ENCODE data around the gene SH2D3C. TPM values are rescaled to one million over a fixed set of nuclear protein-coding genes. Genes with fewer than 3 reads are reported as not detected.

SH2D3C gene
- total and polyA plus RNA-seq, 2 of the 8 experiments (the other 6 are each of a cell fraction or from before 2014, with no cell fraction given) = 6.4 to 8.1 TPM

GRCh38 chr9:127809002-127809539 is 30.6 kb upstream of the SH2D3C start (continued):
- TF ChIP-seq CHD7 (IDR thresholded peaks at IDR 0.05; ENCODE audit: insufficient replicate concordance, low read length) (no peak), TEAD4 (IDR thresholded peaks at IDR 0.05; ENCODE audit: low read depth, low read length) (no peak), POU5F1 (IDR thresholded peaks at IDR 0.05; ENCODE audit: low read depth, low read length) (no peak), PHF8 (conservative IDR thresholded peaks at IDR 0.05; ENCODE audit: low read depth, low read length) (no peak)
- TF ChIP-seq, protein P1, sequence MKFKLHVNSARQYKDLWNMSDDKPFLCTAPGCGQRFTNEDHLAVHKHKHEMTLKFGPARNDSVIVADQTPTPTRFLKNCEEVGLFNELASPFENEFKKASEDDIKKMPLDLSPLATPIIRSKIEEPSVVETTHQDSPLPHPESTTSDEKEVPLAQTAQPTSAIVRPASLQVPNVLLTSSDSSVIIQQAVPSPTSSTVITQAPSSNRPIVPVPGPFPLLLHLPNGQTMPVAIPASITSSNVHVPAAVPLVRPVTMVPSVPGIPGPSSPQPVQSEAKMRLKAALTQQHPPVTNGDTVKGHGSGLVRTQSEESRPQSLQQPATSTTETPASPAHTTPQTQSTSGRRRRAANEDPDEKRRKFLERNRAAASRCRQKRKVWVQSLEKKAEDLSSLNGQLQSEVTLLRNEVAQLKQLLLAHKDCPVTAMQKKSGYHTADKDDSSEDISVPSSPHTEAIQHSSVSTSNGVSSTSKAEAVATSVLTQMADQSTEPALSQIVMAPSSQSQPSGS (IDR thresholded peaks at IDR 0.05; ENCODE audit: low read length) = no peak
- TF ChIP-seq, protein P2, sequence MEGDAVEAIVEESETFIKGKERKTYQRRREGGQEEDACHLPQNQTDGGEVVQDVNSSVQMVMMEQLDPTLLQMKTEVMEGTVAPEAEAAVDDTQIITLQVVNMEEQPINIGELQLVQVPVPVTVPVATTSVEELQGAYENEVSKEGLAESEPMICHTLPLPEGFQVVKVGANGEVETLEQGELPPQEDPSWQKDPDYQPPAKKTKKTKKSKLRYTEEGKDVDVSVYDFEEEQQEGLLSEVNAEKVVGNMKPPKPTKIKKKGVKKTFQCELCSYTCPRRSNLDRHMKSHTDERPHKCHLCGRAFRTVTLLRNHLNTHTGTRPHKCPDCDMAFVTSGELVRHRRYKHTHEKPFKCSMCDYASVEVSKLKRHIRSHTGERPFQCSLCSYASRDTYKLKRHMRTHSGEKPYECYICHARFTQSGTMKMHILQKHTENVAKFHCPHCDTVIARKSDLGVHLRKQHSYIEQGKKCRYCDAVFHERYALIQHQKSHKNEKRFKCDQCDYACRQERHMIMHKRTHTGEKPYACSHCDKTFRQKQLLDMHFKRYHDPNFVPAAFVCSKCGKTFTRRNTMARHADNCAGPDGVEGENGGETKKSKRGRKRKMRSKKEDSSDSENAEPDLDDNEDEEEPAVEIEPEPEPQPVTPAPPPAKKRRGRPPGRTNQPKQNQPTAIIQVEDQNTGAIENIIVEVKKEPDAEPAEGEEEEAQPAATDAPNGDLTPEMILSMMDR (IDR thresholded peaks at IDR 0.05; ENCODE audit: control extremely low read depth in 1 of 3, insufficient read depth in 1 of 3, low read depth in 1 of 3, low read length in 3 of 3) = no peak
